Ishikawa (cell line): Measurements from ENCODE around the gene PLA2G6.

Experiments used
- CEBPB ChIP-seq: IDR thresholded peaks from 2 replicates; pipeline ENCODE4 v1.6.1; 2012
- CREB1 ChIP-seq: IDR thresholded peaks from 2 replicates; pipeline ENCODE4 v1.6.1; 2012; ENCODE audit warnings: low read depth
- EGR1 ChIP-seq: IDR thresholded peaks from 2 replicates; pipeline ENCODE4 v1.6.1; 2012
- EP300 ChIP-seq: IDR thresholded peaks from 2 replicates; pipeline ENCODE4 v1.6.1; 2012; ENCODE audit warnings: borderline replicate concordance
- FOXM1 ChIP-seq: IDR thresholded peaks from 2 replicates; pipeline ENCODE4 v1.6.1; 2012; ENCODE audit warnings: low read depth, borderline replicate concordance
- MAX ChIP-seq: IDR thresholded peaks from 2 replicates; pipeline ENCODE4 v1.6.1; 2012
- NFIC ChIP-seq: IDR thresholded peaks from 2 replicates; pipeline ENCODE4 v1.6.1; 2012
- RAD21 ChIP-seq: IDR thresholded peaks from 2 replicates; pipeline ENCODE4 v1.6.1; 2012; ENCODE audit warnings: low read depth
- REST ChIP-seq: IDR thresholded peaks from 2 replicates; pipeline ENCODE4 v1.6.1; 2012; ENCODE audit warnings: low read depth, mild to moderate bottlenecking
- TAF1 ChIP-seq: IDR thresholded peaks from 2 replicates; pipeline ENCODE4 v1.6.1; 2012; ENCODE audit warnings: low read depth, mild to moderate bottlenecking
- TCF12 ChIP-seq: IDR thresholded peaks from 2 replicates; pipeline ENCODE4 v1.6.1; 2012; ENCODE audit warnings: low read depth
- TEAD4 ChIP-seq: IDR thresholded peaks from 2 replicates; pipeline ENCODE4 v1.6.1; 2012
- USF1 ChIP-seq: IDR thresholded peaks from 2 replicates; pipeline ENCODE4 v1.6.1; 2012
- YY1 ChIP-seq: IDR thresholded peaks from 2 replicates; pipeline ENCODE4 v1.6.1; 2012; ENCODE audit warnings: low read depth
- ZBTB7A ChIP-seq: IDR thresholded peaks from 2 replicates; pipeline ENCODE4 v1.6.1; 2012; ENCODE audit warnings: low read depth

Gene PLA2G6

GRCh38 chr22:38220653-38221386 is 39.2 kb upstream of the PLA2G6 start:
- TF ChIP-seq TAF1 (no peak), TCF12 (no peak), USF1 (no peak)

- TF ChIP-seq TCF12 (no peak), FOXM1 (no peak), YY1 (no peak), EGR1 (no peak), EP300 (no peak), MAX (no peak), TEAD4 (no peak), REST (no peak), CEBPB (no peak), USF1 (no peak), CREB1 (no peak), RAD21 (no peak), ZBTB7A (no peak), TAF1 (no peak)
Measured at GRCh38 chr22:38220163-38220562, 38.5 kb upstream of the PLA2G6 start.

DNA sequence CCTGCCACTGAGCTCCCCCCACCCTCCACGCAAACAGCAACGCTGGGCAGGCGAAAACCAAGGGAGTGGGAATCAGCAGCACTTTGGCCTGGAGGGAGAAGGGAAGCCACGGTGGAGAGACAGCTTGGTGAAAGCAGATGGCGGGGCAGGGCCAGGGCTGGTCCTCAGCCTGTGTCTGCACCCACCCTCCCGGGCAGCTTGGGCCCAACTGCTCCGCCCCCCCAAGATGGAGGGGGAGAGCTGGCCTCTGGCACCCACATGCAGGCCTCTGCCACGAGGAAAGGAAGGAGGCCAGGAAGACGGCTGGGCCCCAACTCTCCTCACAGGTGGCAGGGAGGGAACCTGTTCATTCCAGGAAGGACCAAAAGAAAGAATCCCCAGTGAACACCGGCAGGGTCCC is 38.0 kb upstream of the PLA2G6 start:
- TF ChIP-seq CEBPB = no peak
- no peak for TF ChIP-seq RAD21
- TF ChIP-seq REST = no peak
- no peak for TF ChIP-seq TCF12
- no peak for TF ChIP-seq NFIC
- TF ChIP-seq CREB1 = no peak
- no peak for TF ChIP-seq USF1
- TF ChIP-seq MAX = no peak
- TF ChIP-seq YY1 = no peak
- TF ChIP-seq EP300 = no peak
- TF ChIP-seq EGR1 = no peak
- TF ChIP-seq TEAD4 = no peak
- TF ChIP-seq FOXM1 = no peak
- TF ChIP-seq TAF1 = no peak
- TF ChIP-seq ZBTB7A = no peak

GRCh38 chr22:38218661-38219622 is 37.3 kb upstream of the PLA2G6 start:
- TF ChIP-seq EGR1 (peak; percentile 93), TEAD4 (peak; percentile 95), FOXM1 (peak; percentile 37; the same call in 1 of the 2 replicates), NFIC (no peak), TAF1 (0 out of 2 replicates have a peak, but pooled peaks have one; percentile 9), RAD21 (no peak), CEBPB (no peak), USF1 (no peak), CREB1 (no peak), YY1 (no peak), MAX (peak; percentile 75), TCF12 (peak; percentile 65), ZBTB7A (peak; percentile 99), EP300 (peak; percentile 26; the same call in 1 of the 2 replicates), REST (no peak)
